GM19239 (cell line): Measurements from ENCODE around the gene DPF1.

Source experiments
- DNase-seq: peaks from one replicate; pipeline ENCODE4 v3.0.0; 2011; ENCODE audit warnings: low spot score; ENCODE audit not compliant: insufficient read length
- FAIRE-seq: peaks from 2 replicates; lab custom pipeline; 2011; peaks lifted over from hg19 to GRCh38; lab: Jason Lieb, UNC

DPF1 gene

DNA sequence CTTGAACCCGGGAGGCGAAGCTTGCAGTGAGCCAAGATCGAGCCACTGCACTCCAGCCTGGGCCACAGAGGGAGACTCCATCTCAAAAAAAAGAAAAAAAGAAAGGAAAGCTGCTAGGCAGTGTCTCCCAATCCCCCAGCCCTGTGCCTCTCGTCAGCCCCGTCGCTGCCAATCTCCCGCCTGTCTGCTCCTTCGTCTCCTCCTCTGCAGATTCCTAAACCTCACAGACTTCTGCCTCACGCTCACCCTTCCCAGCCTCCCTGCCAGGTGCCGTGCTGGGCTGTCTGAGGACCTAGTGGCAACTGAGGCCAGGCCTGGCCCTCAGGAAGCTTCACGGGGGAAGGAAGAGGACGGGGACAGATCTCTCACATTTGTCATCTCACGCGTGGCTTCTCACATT lies 21.5 kb downstream of the DPF1 start:
- FAIRE-seq (no peak), DNase-seq (no peak)

GRCh38 chr19:38201731-38202130 lies 22.3 kb downstream of the DPF1 start:
- no peak for FAIRE-seq

GRCh38 chr19:38199340-38199739 lies 24.7 kb downstream of the DPF1 start:
- FAIRE-seq: no peak
- no peak for DNase-seq

More at GRCh38 chr19:38201731-38202130, 22.3 kb downstream of the DPF1 start:
- no peak for DNase-seq

- no peak for FAIRE-seq
- DNase-seq: no peak
These were observed 25.9 kb downstream of the DPF1 start for GRCh38 chr19:38197937-38198704.

DNA sequence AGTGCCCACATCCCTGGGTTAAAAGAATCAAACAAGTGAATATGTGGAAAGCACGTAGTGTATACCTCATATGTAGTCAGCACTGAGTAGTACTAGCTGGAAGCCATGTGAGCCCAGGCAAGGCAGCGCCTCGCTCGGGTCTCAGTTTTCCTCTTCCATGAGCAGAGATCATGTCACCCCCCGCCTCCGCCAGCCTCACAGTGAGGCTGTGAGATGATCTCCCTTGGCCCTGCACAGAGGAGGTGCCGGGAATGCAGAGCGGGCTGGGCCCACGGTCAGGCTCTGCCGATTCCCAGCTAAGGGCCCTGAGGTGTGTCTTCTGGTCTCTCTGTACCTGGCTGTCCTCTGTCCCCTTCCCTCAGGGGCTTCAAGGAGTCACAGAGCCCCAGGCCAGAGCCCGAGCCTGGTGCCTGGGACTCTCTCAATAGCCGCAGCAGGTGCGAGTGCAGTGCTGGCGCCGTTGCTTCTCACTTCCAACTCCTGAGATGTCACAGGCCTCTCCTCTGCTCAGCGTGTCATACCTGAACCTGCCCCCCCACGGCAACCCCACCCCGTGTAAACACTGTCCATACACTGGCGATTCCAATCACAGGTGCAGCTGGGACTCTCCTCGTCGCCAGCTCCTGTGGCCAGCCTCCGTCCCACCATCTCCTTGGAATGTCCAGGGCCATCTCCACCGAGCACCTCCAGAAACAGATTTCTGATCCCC lies 26.9 kb downstream of the DPF1 start:
- FAIRE-seq (no peak), DNase-seq (no peak)

DNA sequence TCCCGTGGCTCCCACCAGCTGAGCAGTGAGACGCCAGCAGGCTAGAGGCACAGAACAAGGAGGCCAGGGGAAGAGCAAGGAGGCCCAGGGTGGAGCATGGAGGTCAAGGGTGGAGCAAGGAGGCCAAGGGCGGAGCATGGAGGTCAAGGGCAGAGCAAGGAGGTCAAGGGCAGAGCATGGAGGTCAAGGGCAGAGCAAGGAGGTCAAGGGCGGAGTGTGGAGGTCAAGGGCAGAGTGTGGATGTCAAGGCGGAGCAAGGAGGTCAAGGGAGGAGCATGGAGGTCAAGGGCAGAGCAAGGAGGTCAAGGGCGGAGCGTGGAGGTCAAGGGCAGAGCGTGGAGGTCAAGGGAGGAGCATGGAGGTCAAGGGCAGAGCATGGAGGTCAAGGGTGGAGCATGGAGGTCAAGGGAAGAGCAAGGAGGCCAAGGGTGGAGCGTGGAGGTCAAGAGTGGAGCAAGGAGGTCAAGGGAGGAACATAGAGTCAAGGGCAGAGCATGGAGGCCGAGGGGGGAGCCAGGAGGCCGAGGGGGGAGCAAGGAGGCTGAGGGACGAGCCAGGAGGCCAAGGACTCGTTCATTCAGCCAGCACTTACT lies 27.7 kb downstream of the DPF1 start:
- DNase-seq (no peak), FAIRE-seq (no peak)

DNA sequence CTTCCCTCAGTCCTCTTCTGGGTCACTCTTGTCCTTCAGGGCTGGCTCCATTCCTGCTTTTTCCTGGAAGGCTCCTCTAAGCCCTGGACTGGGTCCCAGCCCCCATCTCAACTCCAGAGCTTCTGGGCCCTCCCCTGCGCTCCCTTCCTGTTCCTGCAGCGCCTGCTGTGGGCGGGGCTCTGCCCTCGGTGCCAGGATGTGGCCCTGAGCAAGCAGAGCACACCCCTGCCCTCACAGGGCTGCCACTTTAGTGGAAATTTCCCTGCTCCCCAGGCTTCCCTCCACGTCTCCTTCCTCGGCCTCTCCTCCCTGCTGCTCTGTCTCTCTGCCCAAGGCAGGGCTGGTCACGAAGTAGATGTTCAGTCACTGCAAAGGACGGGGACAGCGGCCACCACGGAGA lies 28.8 kb downstream of the DPF1 start:
- no peak for DNase-seq
- FAIRE-seq: no peak

DNA sequence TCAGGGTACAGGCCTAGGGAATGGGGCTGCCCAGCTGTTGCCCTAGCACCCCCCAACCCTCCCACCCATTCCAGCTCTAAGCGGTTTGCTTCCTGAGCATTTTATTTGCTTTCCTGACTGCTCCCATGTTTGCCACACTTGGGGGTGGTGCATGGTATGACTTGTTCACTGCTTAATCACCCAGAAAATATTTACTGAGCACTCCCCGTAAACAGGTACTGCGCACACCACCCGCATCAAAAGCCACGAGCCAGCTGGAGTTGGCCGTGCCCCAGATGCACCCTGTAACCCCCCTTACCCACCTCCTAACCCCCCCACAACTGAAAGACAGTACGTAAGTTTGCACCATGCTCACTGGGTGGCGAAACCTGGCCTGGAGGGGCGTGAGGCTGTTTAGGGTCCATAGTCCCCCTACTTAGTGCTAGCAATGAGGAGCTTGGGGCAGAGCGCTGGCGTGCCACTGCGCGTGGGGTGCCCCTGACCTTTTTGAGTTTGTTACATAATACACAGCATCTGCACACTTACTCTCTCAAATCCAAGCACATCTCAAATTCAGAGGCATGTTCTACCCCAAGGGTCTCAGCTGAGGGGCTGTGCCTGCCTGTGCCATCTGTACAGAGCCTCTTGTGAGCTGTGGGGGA lies 29.8 kb downstream of the DPF1 start:
- DNase-seq: no peak
- no peak for FAIRE-seq

GRCh38 chr19:38193445-38193844 lies 30.6 kb downstream of the DPF1 start:
- no peak for FAIRE-seq
- no peak for DNase-seq

DNA sequence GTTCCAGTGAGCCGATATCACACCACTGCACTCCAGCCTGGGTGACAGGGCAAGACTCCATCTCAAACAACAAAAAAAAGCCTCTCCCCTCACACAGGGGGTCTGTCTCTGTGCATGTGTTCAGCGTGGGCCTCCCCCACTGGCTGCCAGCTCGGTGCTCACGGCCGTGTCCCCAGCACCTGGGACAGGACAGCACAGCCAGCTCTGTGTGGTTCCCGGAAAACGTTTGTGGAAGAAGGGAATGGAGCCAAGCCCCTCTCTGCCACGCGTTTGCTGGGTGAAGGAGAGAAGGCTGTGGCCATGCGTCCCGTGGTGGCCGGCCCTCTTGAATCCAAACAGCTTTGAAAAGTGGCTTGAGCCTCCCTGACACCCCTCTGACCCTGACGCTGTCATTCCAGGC lies 32.3 kb downstream of the DPF1 start:
- FAIRE-seq (no peak), DNase-seq (no peak)

GRCh38 chr19:38190793-38191192 lies 33.2 kb downstream of the DPF1 start:
- no peak for FAIRE-seq
- no peak for DNase-seq

DNA sequence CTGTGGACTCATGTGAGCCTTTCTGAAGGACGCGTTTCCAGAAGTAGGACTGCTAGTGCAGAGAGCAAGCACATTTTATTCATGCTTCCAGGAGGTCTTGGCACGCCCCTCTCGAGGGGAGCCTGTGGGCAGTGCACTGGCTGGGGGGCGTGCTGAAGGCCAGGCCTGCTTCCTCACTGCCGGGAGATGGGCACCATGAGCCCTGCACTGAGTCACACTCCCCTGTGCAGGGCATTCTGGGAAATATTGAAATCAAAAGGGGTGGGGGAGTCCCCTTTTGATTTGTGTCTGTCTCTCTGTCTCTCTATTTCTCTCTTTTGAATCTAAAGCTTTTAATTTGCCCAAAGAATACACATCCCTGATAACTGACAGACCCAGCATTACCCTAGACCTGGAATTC lies 34.0 kb downstream of the DPF1 start:
- FAIRE-seq (no peak), DNase-seq (no peak)

- FAIRE-seq (no peak), DNase-seq (no peak)
These were observed 38.5 kb downstream of the DPF1 start for GRCh38 chr19:38185562-38185961.

GRCh38 chr19:38184815-38185214 lies 39.2 kb downstream of the DPF1 start:
- no peak for FAIRE-seq
- DNase-seq: no peak

DNA sequence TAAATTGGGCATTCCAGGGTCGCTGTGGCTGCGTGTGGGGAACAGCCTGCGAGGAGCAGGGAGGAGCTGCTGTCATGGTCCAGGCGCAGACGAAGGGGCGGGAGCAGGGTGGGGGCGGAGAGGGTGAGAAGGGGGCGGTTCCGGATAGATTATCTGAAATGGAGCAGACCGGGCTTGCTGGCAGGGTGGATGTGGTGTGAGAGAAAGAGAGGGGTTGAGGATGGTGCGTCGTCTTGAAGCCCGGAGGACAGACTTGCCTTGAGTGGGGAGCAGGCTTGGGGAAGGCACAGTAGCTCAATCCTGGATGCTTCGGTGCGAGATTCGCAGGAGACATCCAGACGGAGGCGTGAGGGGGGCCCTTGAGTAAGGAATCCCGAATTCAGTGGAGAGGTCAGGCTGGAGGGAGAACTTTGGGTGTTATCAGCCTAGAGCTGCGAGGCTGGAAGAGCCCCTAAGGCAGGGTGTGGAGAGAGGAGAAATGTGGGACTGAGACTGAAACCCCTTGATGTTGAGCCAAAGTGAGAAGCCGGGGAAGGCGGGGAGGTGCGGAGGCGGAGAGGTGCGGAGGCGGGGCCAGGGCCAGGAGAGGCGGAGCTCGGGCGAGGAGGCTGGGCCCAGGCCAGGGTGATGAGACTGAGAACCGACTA lies 40.6 kb downstream of the DPF1 start:
- no peak for DNase-seq
- no peak for FAIRE-seq

DNA sequence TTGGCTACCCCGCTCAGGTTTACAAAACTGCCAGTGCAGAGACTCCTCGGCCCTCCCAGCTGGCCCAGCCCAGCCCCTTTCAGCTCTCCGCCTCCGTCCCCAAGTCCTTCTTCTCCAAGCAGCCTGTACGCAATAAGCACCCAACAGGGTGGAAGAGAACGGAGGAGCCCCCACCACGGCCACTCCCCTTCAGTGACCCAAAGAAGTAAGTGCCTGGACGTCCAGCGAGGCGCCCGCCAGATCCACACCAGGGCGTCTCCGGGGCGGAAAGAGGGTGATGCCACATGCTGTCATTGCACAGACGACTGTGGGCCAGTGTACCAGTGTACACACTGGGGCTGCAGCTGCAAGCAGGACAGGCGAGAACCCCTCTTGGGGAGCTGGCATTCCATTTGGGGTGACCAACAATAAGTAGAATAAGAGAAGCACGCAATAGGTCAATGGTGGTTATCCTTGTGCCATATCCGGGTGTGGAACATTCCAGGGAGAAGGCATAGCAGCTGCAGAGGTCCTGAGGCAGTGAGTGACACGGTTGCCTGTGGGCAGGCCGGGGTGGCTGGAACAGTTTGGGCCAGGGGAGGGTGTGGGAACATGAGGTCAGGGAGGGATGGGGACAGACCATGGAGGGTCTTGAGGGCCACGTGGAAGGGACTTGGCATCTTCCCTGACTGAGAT lies 41.3 kb downstream of the DPF1 start:
- no peak for DNase-seq

GRCh38 chr19:38180071-38180470 lies 44.0 kb downstream of the DPF1 start:
- FAIRE-seq (no peak), DNase-seq (no peak)

More for the DNA sequence above, 41.3 kb downstream of the DPF1 start:
- FAIRE-seq: no peak

DNA sequence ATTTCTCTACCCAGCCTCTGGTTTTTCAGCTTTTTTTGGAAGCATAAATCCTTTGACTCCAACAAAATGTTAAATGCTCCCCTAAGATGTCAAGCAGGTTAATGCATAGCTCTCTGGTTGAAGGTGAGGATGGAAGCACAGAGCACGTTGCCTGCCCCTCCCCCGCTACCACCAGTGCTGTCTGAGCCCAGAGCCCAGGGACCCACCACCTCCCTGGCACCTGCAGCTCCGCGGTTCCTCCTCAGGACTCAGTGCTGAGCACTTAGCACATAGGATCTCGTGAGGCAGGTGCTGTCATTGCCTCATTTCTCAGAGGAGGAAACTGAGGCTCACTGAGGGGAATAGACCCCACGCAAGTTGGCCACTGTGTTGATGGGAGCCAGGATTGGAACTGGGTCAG lies 48.6 kb downstream of the DPF1 start:
- DNase-seq: no peak
- FAIRE-seq: no peak

DNA sequence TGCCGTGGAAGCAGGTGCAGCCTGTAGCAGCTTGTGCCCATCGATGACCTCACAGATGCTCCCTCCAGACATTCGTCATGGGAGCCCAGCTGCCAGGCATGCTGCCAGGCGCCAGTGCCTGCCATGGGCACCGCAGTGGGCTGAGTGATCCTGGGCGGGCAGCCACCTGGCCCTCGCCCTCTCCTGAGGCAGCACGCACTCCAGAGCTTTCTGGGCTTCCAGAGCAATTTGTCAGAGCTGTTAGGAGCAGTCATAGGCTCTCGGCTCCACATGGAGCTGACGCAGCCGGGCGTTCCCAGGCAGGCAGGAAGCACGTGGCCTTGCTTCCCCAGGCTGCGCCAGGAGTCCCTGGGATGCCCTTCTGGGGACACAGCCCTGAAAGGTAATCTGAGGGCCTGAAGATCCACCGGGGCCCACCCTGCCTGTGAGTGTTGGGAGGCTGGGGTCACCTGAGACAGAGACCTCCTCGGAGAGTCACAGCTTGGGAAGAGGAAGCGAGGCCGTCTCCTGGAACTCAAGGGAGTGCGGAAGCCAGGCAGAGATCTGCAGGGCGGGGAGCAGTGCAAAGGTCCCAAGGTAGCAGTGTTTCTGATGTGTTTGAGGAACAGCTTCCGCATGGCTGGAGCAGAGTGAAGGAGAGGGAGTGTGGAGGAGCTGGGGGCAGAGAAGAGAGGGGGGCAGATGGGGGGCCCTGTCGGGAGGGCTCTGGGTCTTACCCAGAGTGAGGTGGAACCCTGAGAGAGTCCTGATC lies 50.6 kb downstream of the DPF1 start:
- no peak for FAIRE-seq

More for the DNA sequence above, 50.6 kb downstream of the DPF1 start:
- DNase-seq: no peak
